HepG2 (cell line): ENCODE data around the gene BRCA1. TPM values are rescaled to one million over a fixed set of nuclear protein-coding genes. Genes with fewer than 3 reads are reported as not detected.

ENCODE experiments used
- DPF2 ChIP-seq: sonication (generic); formaldehyde crosslinking; IDR thresholded peaks from 2 replicates; pipeline ENCODE4 v1.4.0; 2020; ENCODE audit warnings: mild to moderate bottlenecking, low read depth, missing genetic modification reagents, borderline replicate concordance
- HIVEP1 ChIP-seq: sonication (generic); formaldehyde crosslinking; IDR thresholded peaks from 2 replicates; pipeline ENCODE4 v1.4.0; 2020; ENCODE audit warnings: mild to moderate bottlenecking, missing genetic modification reagents
- HMGA1 ChIP-seq: sonication (generic); formaldehyde crosslinking; conservative IDR thresholded peaks from 2 replicates; pipeline ENCODE4 v1.4.0; 2020; ENCODE audit warnings: missing genetic modification reagents
- ISX ChIP-seq: sonication (generic); formaldehyde crosslinking; conservative IDR thresholded peaks from 2 replicates; pipeline ENCODE4 v1.5.0; 2020; ENCODE audit warnings: missing genetic modification reagents
- MED8 ChIP-seq: sonication (generic); formaldehyde crosslinking; IDR thresholded peaks from 2 replicates; pipeline ENCODE4 v1.8.1; 2023; ENCODE audit warnings: mild to moderate bottlenecking, missing genetic modification reagents; ENCODE audit not compliant: insufficient replicate concordance
- NAIF1 ChIP-seq: sonication (generic); formaldehyde crosslinking; IDR thresholded peaks from 2 replicates; pipeline ENCODE4 v1.5.0; 2020; ENCODE audit warnings: mild to moderate bottlenecking, missing genetic modification reagents, borderline replicate concordance
- NONO ChIP-seq, 2 experiments: fragments of 450-650 bp in 1 of 2; sonication (generic) in 1 of 2; formaldehyde crosslinking in 1 of 2; IDR thresholded peaks in 1 of 2; conservative IDR thresholded peaks in 1 of 2; 2 replicates each; pipeline versions ENCODE4 v1.6.1 to v1.8.0; 2017 to 2022; ENCODE audit warnings: mild to moderate bottlenecking in 1 of 2, missing genetic modification reagents in 1 of 2, moderate library complexity in 1 of 2
- NR0B2 ChIP-seq: sonication (generic); formaldehyde crosslinking; IDR thresholded peaks from 2 replicates; pipeline ENCODE4 v1.4.0; 2020; ENCODE audit warnings: mild to moderate bottlenecking, missing genetic modification reagents
- PHF21A ChIP-seq: sonication (generic); formaldehyde crosslinking; IDR thresholded peaks from 2 replicates; pipeline ENCODE4 v1.5.0; 2020; ENCODE audit warnings: mild to moderate bottlenecking, missing genetic modification reagents
- SMAD1 ChIP-seq: sonication (generic); formaldehyde crosslinking; IDR thresholded peaks from 2 replicates; pipeline ENCODE4 v1.4.0; 2020; ENCODE audit warnings: missing genetic modification reagents, low read depth, mild to moderate bottlenecking, borderline replicate concordance
- SNAI1 ChIP-seq: sonication (generic); formaldehyde crosslinking; IDR thresholded peaks from 2 replicates; pipeline ENCODE4 v1.5.0; 2020; ENCODE audit warnings: mild to moderate bottlenecking, missing genetic modification reagents, borderline replicate concordance
- SP2 ChIP-seq: sonication (generic); formaldehyde crosslinking; IDR thresholded peaks from 2 replicates; pipeline ENCODE4 v1.5.1; 2020; ENCODE audit warnings: mild to moderate bottlenecking, missing genetic modification reagents
- SRSF1 ChIP-seq: fragments of 200-400 bp; formaldehyde crosslinking; optimal IDR thresholded peaks from 2 replicates; pipeline ENCODE3; 2017; ENCODE audit warnings: mild to moderate bottlenecking, low read depth, low read length, moderate library complexity
- TCF12 ChIP-seq, 2 experiments: fragments of 450-650 bp in 1 of 2; sonication (generic) in 1 of 2; formaldehyde crosslinking in 1 of 2; IDR thresholded peaks; 2 replicates each; pipeline versions ENCODE4 v1.6.1 to v1.8.0; 2017 to 2022; ENCODE audit warnings: antibody characterized with exemption in 1 of 2, mild to moderate bottlenecking in 1 of 2, missing genetic modification reagents in 1 of 2, moderate library complexity in 1 of 2
- ZNF17 ChIP-seq: sonication (generic); formaldehyde crosslinking; IDR thresholded peaks from 2 replicates; pipeline ENCODE4 v1.5.0; 2020; ENCODE audit warnings: mild to moderate bottlenecking, missing genetic modification reagents
- ZNF280B ChIP-seq: sonication (generic); formaldehyde crosslinking; IDR thresholded peaks from 2 replicates; pipeline ENCODE4 v1.5.0; 2020; ENCODE audit warnings: missing genetic modification reagents, mild to moderate bottlenecking, borderline replicate concordance
- ZNF326 ChIP-seq: sonication (generic); formaldehyde crosslinking; IDR thresholded peaks from 2 replicates; pipeline ENCODE4 v1.4.0; 2020; ENCODE audit warnings: missing genetic modification reagents, borderline replicate concordance
- ZNF343 ChIP-seq: sonication (generic); formaldehyde crosslinking; IDR thresholded peaks from 2 replicates; pipeline ENCODE4 v1.4.0; 2020; ENCODE audit warnings: mild to moderate bottlenecking, missing genetic modification reagents
- ZNF781 ChIP-seq: sonication (generic); formaldehyde crosslinking; IDR thresholded peaks from 2 replicates; pipeline ENCODE4 v1.5.1; 2020; ENCODE audit warnings: borderline replicate concordance, mild to moderate bottlenecking, missing genetic modification reagents; ENCODE audit errors: not compliant biosample characterization
- ZNF816 ChIP-seq: sonication (generic); formaldehyde crosslinking; IDR thresholded peaks from 2 replicates; pipeline ENCODE4 v1.8.0; 2022; ENCODE audit warnings: missing genetic modification reagents, mild to moderate bottlenecking, borderline replicate concordance
- polyA plus RNA-seq, 8 experiments: library from polyadenylated mRNA; depleted of rRNA in 3 of 8; stranded (reverse) in 7 of 8; unstranded in 1 of 8; fragments of >200 nt; fragmentation: Illumina TruSeq in 4 of 8; extraction: Trizol in 4 of 8; gene quantifications; 2 replicates each; pipeline versions ENCODE4 v1.2.1 to v1.2.3, GENCODE V29; 2011 to 2016; ENCODE audit warnings: low read depth in 4 of 8, missing spikeins in 1 of 8, mixed read lengths in 1 of 8; ENCODE audit not compliant: insufficient read depth in 1 of 8
- total RNA-seq, 5 experiments: library from RNA; depleted of rRNA; stranded (reverse); fragments of >200 nt; fragmentation: Illumina TruSeq; extraction: Trizol; gene quantifications; 2 replicates each; pipeline ENCODE4 v1.2.3, GENCODE V29; 2016; ENCODE audit warnings: low read depth in 1 of 5
- TF ChIP-seq, protein P1 (sequence below): sonication (generic); formaldehyde crosslinking; IDR thresholded peaks from 2 replicates; pipeline ENCODE4 v1.5.1; 2020; ENCODE audit warnings: mild to moderate bottlenecking, moderate library complexity, missing genetic modification reagents
- TF ChIP-seq, protein P2 (sequence below): sonication (generic); formaldehyde crosslinking; IDR thresholded peaks from 2 replicates; pipeline ENCODE4 v1.4.0; 2020; ENCODE audit warnings: missing genetic modification reagents, low read depth, mild to moderate bottlenecking, borderline replicate concordance
- TF ChIP-seq, protein P3 (sequence below): sonication (generic); formaldehyde crosslinking; IDR thresholded peaks from 2 replicates; pipeline ENCODE4 v1.4.0; 2020; ENCODE audit warnings: missing genetic modification reagents

The BRCA1 gene
- total and polyA plus RNA-seq, 2 of the 13 experiments (the other 11 are each of a cell fraction or from before 2014, with no cell fraction given) = 13.3 to 37.5 TPM

- TF ChIP-seq DPF2 (CRISPR knock-in tag) (peak; percentile 56; the same call in 1 of the 2 replicates), ZNF343 (CRISPR knock-in tag) (peak; percentile 50; the same call in 1 of the 2 replicates), ZNF326 (CRISPR knock-in tag) (no peak), ISX (CRISPR knock-in tag) (no peak), ZNF17 (CRISPR knock-in tag) (no peak), ZNF816 (CRISPR knock-in tag) (no peak), NR0B2 (CRISPR knock-in tag) (no peak), ZNF280B (CRISPR knock-in tag) (peak; percentile 55; the same call in 1 of the 2 replicates), SRSF1 (no peak), SP2 (CRISPR knock-in tag) (no peak), MED8 (CRISPR knock-in tag) (no peak), NONO (IDR thresholded peaks at IDR 0.05) (no peak), NONO (CRISPR knock-in tag; conservative IDR thresholded peaks at IDR 0.05) (peak; percentile 64; the same call in 1 of the 2 replicates), HIVEP1 (CRISPR knock-in tag) (no peak), NAIF1 (no peak), SMAD1 (CRISPR knock-in tag) (no peak; the same call in 1 of the 2 replicates), SNAI1 (CRISPR knock-in tag) (no peak), PHF21A (CRISPR knock-in tag) (peak; percentile 86), ZNF781 (CRISPR knock-in tag) (peak; percentile 29), TCF12 (IDR thresholded peaks at IDR 0.05) (no peak), TCF12 (CRISPR knock-in tag; IDR thresholded peaks at IDR 0.05) (no peak), HMGA1 (CRISPR knock-in tag) (no peak)
- TF ChIP-seq, protein P1, sequence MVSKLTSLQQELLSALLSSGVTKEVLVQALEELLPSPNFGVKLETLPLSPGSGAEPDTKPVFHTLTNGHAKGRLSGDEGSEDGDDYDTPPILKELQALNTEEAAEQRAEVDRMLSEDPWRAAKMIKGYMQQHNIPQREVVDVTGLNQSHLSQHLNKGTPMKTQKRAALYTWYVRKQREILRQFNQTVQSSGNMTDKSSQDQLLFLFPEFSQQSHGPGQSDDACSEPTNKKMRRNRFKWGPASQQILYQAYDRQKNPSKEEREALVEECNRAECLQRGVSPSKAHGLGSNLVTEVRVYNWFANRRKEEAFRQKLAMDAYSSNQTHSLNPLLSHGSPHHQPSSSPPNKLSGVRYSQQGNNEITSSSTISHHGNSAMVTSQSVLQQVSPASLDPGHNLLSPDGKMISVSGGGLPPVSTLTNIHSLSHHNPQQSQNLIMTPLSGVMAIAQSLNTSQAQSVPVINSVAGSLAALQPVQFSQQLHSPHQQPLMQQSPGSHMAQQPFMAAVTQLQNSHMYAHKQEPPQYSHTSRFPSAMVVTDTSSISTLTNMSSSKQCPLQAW (CRISPR knock-in tag) = no peak
- TF ChIP-seq, protein P2, sequence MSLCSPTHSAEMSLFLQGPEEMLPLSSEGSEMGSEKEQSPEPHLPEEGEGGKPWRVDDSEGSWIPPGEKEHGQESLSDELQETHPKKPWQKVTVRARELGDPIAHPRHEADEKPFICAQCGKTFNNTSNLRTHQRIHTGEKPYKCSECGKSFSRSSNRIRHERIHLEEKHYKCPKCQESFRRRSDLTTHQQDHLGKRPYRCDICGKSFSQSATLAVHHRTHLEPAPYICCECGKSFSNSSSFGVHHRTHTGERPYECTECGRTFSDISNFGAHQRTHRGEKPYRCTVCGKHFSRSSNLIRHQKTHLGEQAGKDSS (CRISPR knock-in tag) = 0 out of 2 replicates have a peak, but pooled peaks have one; percentile 18
- TF ChIP-seq, protein P3, sequence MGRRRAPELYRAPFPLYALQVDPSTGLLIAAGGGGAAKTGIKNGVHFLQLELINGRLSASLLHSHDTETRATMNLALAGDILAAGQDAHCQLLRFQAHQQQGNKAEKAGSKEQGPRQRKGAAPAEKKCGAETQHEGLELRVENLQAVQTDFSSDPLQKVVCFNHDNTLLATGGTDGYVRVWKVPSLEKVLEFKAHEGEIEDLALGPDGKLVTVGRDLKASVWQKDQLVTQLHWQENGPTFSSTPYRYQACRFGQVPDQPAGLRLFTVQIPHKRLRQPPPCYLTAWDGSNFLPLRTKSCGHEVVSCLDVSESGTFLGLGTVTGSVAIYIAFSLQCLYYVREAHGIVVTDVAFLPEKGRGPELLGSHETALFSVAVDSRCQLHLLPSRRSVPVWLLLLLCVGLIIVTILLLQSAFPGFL (CRISPR knock-in tag) = no peak
Observed at GRCh38 chr17:43134774-43135453, 9.8 kb upstream of the BRCA1 start (continued).
